Measurements from ENCODE around the gene CDS1.
"Not testable (repeated sequence)": the region's sequence is repeated elsewhere in the genome, so short reads cannot be mapped to it uniquely, and the experiment has no call there.

The CDS1 gene

GRCh38 chr4:84677093-84677492, 94.2 kb downstream of the CDS1 start:
- DNase-seq = no peak

- no peak for DNase-seq
Observed at GRCh38 chr4:84677995-84678394, 95.1 kb downstream of the CDS1 start.

GRCh38 chr4:84678976-84679744, 96.2 kb downstream of the CDS1 start:
- DNase-seq = no peak

GRCh38 chr4:84680956-84681355, 98.0 kb downstream of the CDS1 start:
- no peak for DNase-seq

GRCh38 chr4:84681486-84682274, 98.8 kb downstream of the CDS1 start:
- no peak for DNase-seq

GRCh38 chr4:84682661-84683060, 99.7 kb downstream of the CDS1 start:
- DNase-seq = not testable (repeated sequence)

GRCh38 chr4:84683064-84683850, 100.3 kb downstream of the CDS1 start:
- DNase-seq = no peak

GRCh38 chr4:84684361-84684760, 101.4 kb downstream of the CDS1 start:
- no peak for DNase-seq

GRCh38 chr4:84685105-84685504, 102.2 kb downstream of the CDS1 start:
- DNase-seq = no peak

- DNase-seq = no peak
Observed at GRCh38 chr4:84688605-84689004, 105.7 kb downstream of the CDS1 start.

GRCh38 chr4:84689197-84689596, 106.3 kb downstream of the CDS1 start:
- no peak for DNase-seq

- no peak for DNase-seq
Observed at GRCh38 chr4:84690481-84690880, 107.6 kb downstream of the CDS1 start.

- DNase-seq = no peak
Observed at GRCh38 chr4:84691170-84691691, 108.3 kb downstream of the CDS1 start.

GRCh38 chr4:84691800-84692199, 108.9 kb downstream of the CDS1 start:
- DNase-seq = no peak

- no peak for DNase-seq
Observed at GRCh38 chr4:84697159-84697558, 114.2 kb downstream of the CDS1 start.

GRCh38 chr4:84697615-84698201, 114.8 kb downstream of the CDS1 start:
- DNase-seq = no peak

GRCh38 chr4:84699001-84699671, 116.2 kb downstream of the CDS1 start:
- no peak for DNase-seq
